Lung (tissue), 12 donors: ENCODE results near the gene DPH5. TPM values are rescaled to one million over a fixed set of nuclear protein-coding genes. Genes with fewer than 3 reads are reported as not detected.
"Not testable (repeated sequence)": the region's sequence is repeated elsewhere in the genome, so short reads cannot be mapped to it uniquely, and the experiment has no call there.

ENCODE experiments used
- ATAC-seq: fragments of 200-7000 bp; cut with Tn5 transposase; one replicate; pipeline ENCODE4 v1.9.1; 2020; ENCODE audit warnings: moderate number of reproducible peaks; ENCODE audit not compliant: insufficient read depth, low FRiP score
- DNase-seq, 3 donors: peaks; one replicate each; pipeline ENCODE4 v3.0.0-alpha.2; 2013 to 2017
- H3K27ac ChIP-seq, 2 donors: one replicate each; pipeline ENCODE4 v1.5.1; 2013; ENCODE audit warnings: mild to moderate bottlenecking in 2 of 2, moderate library complexity in 2 of 2, control low read depth in 1 of 2, inconsistent platforms in 1 of 2, low read depth in 1 of 2, low read length in 1 of 2
- H3K27me3 ChIP-seq, 3 donors: one replicate each; pipeline ENCODE4 v1.5.1; 2013; ENCODE audit warnings: low read length in 2 of 3; ENCODE audit not compliant: control insufficient read depth in 3 of 3, insufficient read depth in 3 of 3
- H3K36me3 ChIP-seq, 4 donors: one replicate each; pipeline ENCODE4 v1.5.1; 2013; ENCODE audit warnings: low read length in 4 of 4, mild to moderate bottlenecking in 1 of 4, moderate library complexity in 1 of 4; ENCODE audit not compliant: control insufficient read depth in 4 of 4, insufficient read depth in 4 of 4
- H3K4me1 ChIP-seq, 5 donors: one replicate each; pipeline ENCODE4 v1.5.1; 2013; ENCODE audit warnings: low read length in 5 of 5, mild to moderate bottlenecking in 2 of 5, moderate library complexity in 1 of 5; ENCODE audit not compliant: control insufficient read depth in 5 of 5, insufficient read depth in 5 of 5
- H3K4me3 ChIP-seq: one replicate; pipeline ENCODE4 v1.5.1; 2013; ENCODE audit warnings: mild to moderate bottlenecking, control low read depth, moderate library complexity
- H3K9ac ChIP-seq, 2 donors: one replicate each; pipeline ENCODE4 v1.5.1; 2013; ENCODE audit warnings: low read length in 2 of 2, control low read depth in 1 of 2; ENCODE audit not compliant: insufficient read depth in 1 of 2
- H3K9me3 ChIP-seq, 4 donors: one replicate each; pipeline ENCODE4 v1.5.1; 2013; ENCODE audit warnings: low read length in 3 of 4, mild to moderate bottlenecking in 1 of 4, moderate library complexity in 1 of 4; ENCODE audit not compliant: control insufficient read depth in 4 of 4, insufficient read depth in 3 of 4
- WGBS, 2 donors: extraction: QIAGEN DNeasy Blood & Tissue Kit; methylation state at CpG; one replicate each; pipeline ENCODE4 v1.1.7; 2013; 5-methylcytosine and 5-hydroxymethylcytosine counted together
- polyA plus RNA-seq, 2 donors: library from polyadenylated mRNA; stranded (reverse); fragments of 200-250 nt; gene quantifications; one replicate each; pipeline ENCODE4 v1.2.1, GENCODE V29; 2013
- total RNA-seq, 2 donors: library from RNA; depleted of rRNA in 1 of 2; stranded (reverse); fragments of >200 nt in 1 of 2; gene quantifications; one replicate each; pipeline ENCODE4 v1.2.1, GENCODE V29; 2014 to 2021
- TF ChIP-seq, protein P1 (sequence below): IDR thresholded peaks from 2 replicates; pipeline ENCODE4 v1.5.1; 2012; ENCODE audit warnings: mild to moderate bottlenecking; ENCODE audit errors: control extremely low read depth, extremely low read depth
- donor health status: control.
- donor health status: control.
- donor health status: Bipolar disorder and iron deficiency.
- donor health status: healthy.
- donor health status: DM: yes; HTN: yes; CAD: no.

The DPH5 gene
- total and polyA plus RNA-seq, 4 donors: 21.2 to 30.7 (median 27.2) TPM

- WGBS, 2 donors: 98 to 99% methylated on average over 3 of the region's 3 CpGs
- not testable (repeated sequence) for ATAC-seq, H3K4me3 ChIP-seq
Measured at GRCh38 chr1:100947816-100948215, 77.8 kb downstream of the DPH5 start.

GRCh38 chr1:100946064-100946463 is 79.5 kb downstream of the DPH5 start:
- H3K9ac ChIP-seq, H3K9me3 ChIP-seq, H3K27ac ChIP-seq, ATAC-seq, H3K27me3 ChIP-seq, H3K36me3 ChIP-seq, DNase-seq, H3K4me3 ChIP-seq: not testable (repeated sequence)
- peaks cover 3 to 36% (median 20%) of the 10 kb centered on the region in 5 donors for H3K4me1 ChIP-seq
- 75 to 82% methylated on average over 3 of the region's 3 CpGs for WGBS, 2 donors

More at GRCh38 chr1:100947816-100948215, 77.8 kb downstream of the DPH5 start:
- Histone ChIP-seq H3K36me3 (peaks cover 2 to 10% (median 5%) of the 10 kb centered on the region in 4 donors), H3K4me1 (peaks cover 3 to 33% (median 26%) of the 10 kb centered on the region in 5 donors)
- not testable (repeated sequence) for H3K9me3 ChIP-seq, DNase-seq, H3K27me3 ChIP-seq, H3K27ac ChIP-seq, H3K9ac ChIP-seq

- H3K4me3 ChIP-seq: no peak overlapping the region
- TF ChIP-seq, protein P1, sequence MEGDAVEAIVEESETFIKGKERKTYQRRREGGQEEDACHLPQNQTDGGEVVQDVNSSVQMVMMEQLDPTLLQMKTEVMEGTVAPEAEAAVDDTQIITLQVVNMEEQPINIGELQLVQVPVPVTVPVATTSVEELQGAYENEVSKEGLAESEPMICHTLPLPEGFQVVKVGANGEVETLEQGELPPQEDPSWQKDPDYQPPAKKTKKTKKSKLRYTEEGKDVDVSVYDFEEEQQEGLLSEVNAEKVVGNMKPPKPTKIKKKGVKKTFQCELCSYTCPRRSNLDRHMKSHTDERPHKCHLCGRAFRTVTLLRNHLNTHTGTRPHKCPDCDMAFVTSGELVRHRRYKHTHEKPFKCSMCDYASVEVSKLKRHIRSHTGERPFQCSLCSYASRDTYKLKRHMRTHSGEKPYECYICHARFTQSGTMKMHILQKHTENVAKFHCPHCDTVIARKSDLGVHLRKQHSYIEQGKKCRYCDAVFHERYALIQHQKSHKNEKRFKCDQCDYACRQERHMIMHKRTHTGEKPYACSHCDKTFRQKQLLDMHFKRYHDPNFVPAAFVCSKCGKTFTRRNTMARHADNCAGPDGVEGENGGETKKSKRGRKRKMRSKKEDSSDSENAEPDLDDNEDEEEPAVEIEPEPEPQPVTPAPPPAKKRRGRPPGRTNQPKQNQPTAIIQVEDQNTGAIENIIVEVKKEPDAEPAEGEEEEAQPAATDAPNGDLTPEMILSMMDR: no peak
- no peaks in the 10 kb centered on the region for H3K27me3 ChIP-seq
- no peaks in the 10 kb centered on the region for H3K9me3 ChIP-seq
- no peak overlapping the region for H3K27ac ChIP-seq
- H3K4me1 ChIP-seq: peaks cover 0 to 16% (median 5%) of the 10 kb centered on the region in 5 donors
- H3K9ac ChIP-seq: no peak overlapping the region
- 89 to 95% methylated on average over 1 of the region's 1 CpG for WGBS, 2 donors
- ATAC-seq (no peak), DNase-seq (no peak)
- peaks cover 3 to 9% (median 7%) of the 10 kb centered on the region in 4 donors for H3K36me3 ChIP-seq
Measured at GRCh38 chr1:100943533-100943932, 82.1 kb downstream of the DPH5 start.

GRCh38 chr1:100942304-100943046 is 83.1 kb downstream of the DPH5 start:
- H3K27ac ChIP-seq: no peak overlapping the region
- no peak overlapping the region for H3K9ac ChIP-seq
- peaks cover 3 to 12% (median 8%) of the 10 kb centered on the region in 4 donors for H3K36me3 ChIP-seq
- H3K9me3 ChIP-seq: no peaks in the 10 kb centered on the region
- 83 to 87% methylated on average over 2 of the region's 2 CpGs for WGBS, 2 donors
- TF ChIP-seq, protein P1: no peak
- peaks cover 0 to 16% (median 5%) of the 10 kb centered on the region in 5 donors for H3K4me1 ChIP-seq
- no peak overlapping the region for H3K4me3 ChIP-seq
- DNase-seq (peak in 2 of 3 donors; percentile 33 to 47), ATAC-seq (no peak)
- no peaks in the 10 kb centered on the region for H3K27me3 ChIP-seq
